Activated CD8-positive, alpha-beta T cell treated with anti-CD3 and anti-CD28 coated beads for 36 hours (primary cell): Measurements from ENCODE around the gene RSPO3. TPM values are rescaled to one million over a fixed set of nuclear protein-coding genes. Genes with fewer than 3 reads are reported as not detected.
"Not testable (repeated sequence)": the region's sequence is repeated elsewhere in the genome, so short reads cannot be mapped to it uniquely, and the experiment has no call there.

ENCODE experiments used
- ATAC-seq: fragments of 200-7000 bp; cut with Tn5 transposase; one replicate; pipeline ENCODE4 v1.10.0; 2021; ENCODE audit warnings: mild to moderate bottlenecking, moderate library complexity
- CTCF ChIA-PET: fragments of 350-600 bp; sonication (Branson Sonifier 250); formaldehyde crosslinking; loops from one replicate; lab custom pipeline; 2021; ENCODE audit warnings: antibody characterized with exemption; lab: Charles Lee
- POLR2A ChIA-PET: fragments of 350-600 bp; sonication (Branson Sonifier 250); formaldehyde crosslinking; loops from one replicate; lab custom pipeline; 2021; ENCODE audit warnings: antibody characterized with exemption; lab: Charles Lee
- DNase-seq: peaks from one replicate; pipeline ENCODE4 v3.0.0-alpha.2; 2020
- H3K27ac Mint-ChIP-seq: one replicate; pipeline ENCODE4 v1.8.0; 2021; ENCODE audit warnings: mild to moderate bottlenecking, mixed read lengths
- H3K27me3 Mint-ChIP-seq: one replicate; pipeline ENCODE4 v1.8.0; 2021; ENCODE audit warnings: mixed read lengths
- H3K36me3 Mint-ChIP-seq: one replicate; pipeline ENCODE4 v1.8.0; 2021; ENCODE audit warnings: low read depth, mixed read lengths
- H3K4me1 Mint-ChIP-seq: one replicate; pipeline ENCODE4 v1.8.0; 2021; ENCODE audit warnings: low read depth, mixed read lengths
- H3K4me3 Mint-ChIP-seq: one replicate; pipeline ENCODE4 v1.8.0; 2021; ENCODE audit warnings: mild to moderate bottlenecking, moderate library complexity, mixed read lengths
- H3K9me3 Mint-ChIP-seq: one replicate; pipeline ENCODE4 v1.8.0; 2021; ENCODE audit warnings: mixed read lengths
- CTCF ChIP-seq: fragments of 200-600 bp; IDR thresholded peaks from one replicate; pipeline ENCODE4 v1.8.0; 2022; ENCODE audit warnings: antibody characterized with exemption, mild to moderate bottlenecking
- intact Hi-C: fragments of 100-400 bp; cut with micrococcal nuclease; formaldehyde crosslinking; loops from one replicate; pipeline ENCODE4 v1.10.0; 2022
- total RNA-seq, 2 experiments: library from RNA; stranded (reverse); gene quantifications; one replicate each; pipeline ENCODE4 v1.2.3, GENCODE V29; 2021

RSPO3 gene
- total RNA-seq, 2 experiments from 2014 or later, result not detected

- Mint-ChIP-seq H3K27me3 (no peaks in the 10 kb centered on the region), H3K4me3 (no peak overlapping the region), H3K27ac (no peak overlapping the region), H3K4me1 (no peaks in the 10 kb centered on the region), H3K9me3 (no peaks in the 10 kb centered on the region), H3K36me3 (no peaks in the 10 kb centered on the region)
- intact Hi-C loops, result no loop called here
- DNase-seq (no peak), ATAC-seq (no peak)
- POLR2A ChIA-PET, result no interaction called here
- CTCF ChIA-PET, result no interaction called here
- TF ChIP-seq CTCF, result no peak
Observed at GRCh38 chr6:127085181-127085580, 33.3 kb upstream of the RSPO3 start.

GRCh38 chr6:127090051-127090450, 28.4 kb upstream of the RSPO3 start:
- Mint-ChIP-seq H3K36me3 (no peaks in the 10 kb centered on the region), H3K4me1 (no peaks in the 10 kb centered on the region), H3K27me3 (no peaks in the 10 kb centered on the region), H3K27ac (no peak overlapping the region), H3K9me3 (no peaks in the 10 kb centered on the region), H3K4me3 (no peak overlapping the region)
- no peak for TF ChIP-seq CTCF
- ChIA-PET POLR2A (no interaction called here), CTCF (no interaction called here)
- DNase-seq (no peak), ATAC-seq (no peak)
- intact Hi-C loops, result no loop called here

DNA sequence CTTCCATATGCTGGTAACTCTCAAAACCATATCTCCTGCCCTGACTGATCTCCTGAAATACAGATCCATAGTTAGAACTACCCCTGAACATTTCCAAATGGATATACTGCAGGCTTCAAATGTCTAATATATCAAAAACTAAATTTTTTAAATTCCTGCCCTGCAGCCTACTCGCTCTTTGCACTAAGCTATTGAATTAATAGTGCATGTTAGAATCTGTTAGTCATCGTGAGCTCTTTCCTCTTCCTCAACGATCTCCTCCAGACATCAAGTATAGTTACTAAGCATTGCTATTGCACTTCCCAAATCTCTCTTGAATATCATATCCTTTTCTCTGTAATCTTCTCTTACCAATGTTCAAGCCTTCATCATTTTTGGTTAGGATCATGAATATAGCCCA, 26.0 kb upstream of the RSPO3 start:
- Mint-ChIP-seq H3K36me3 (no peaks in the 10 kb centered on the region), H3K27ac (no peak overlapping the region), H3K9me3 (no peaks in the 10 kb centered on the region), H3K27me3 (peaks cover 1% of the 10 kb centered on the region), H3K4me1 (no peaks in the 10 kb centered on the region), H3K4me3 (no peak overlapping the region)
- CTCF ChIA-PET, result interaction anchor here (1.3 kb wide), 1 partner anchor 98 kb away, joined by 3 read pairs; no protein-coding TSS in a partner anchor
- no peak for ATAC-seq
- intact Hi-C loops, result no loop called here
- no peak for DNase-seq
- POLR2A ChIA-PET, result no interaction called here
- no peak for TF ChIP-seq CTCF

GRCh38 chr6:127094791-127095190, 23.7 kb upstream of the RSPO3 start:
- no peak for TF ChIP-seq CTCF
- no peak overlapping the region for H3K27ac Mint-ChIP-seq
- peaks cover 1% of the 10 kb centered on the region for H3K27me3 Mint-ChIP-seq
- no peaks in the 10 kb centered on the region for H3K4me1 Mint-ChIP-seq
- intact Hi-C loops, result no loop called here
- ATAC-seq (no peak), DNase-seq (no peak)
- H3K9me3 Mint-ChIP-seq, result no peaks in the 10 kb centered on the region
- no peak overlapping the region for H3K4me3 Mint-ChIP-seq
- ChIA-PET POLR2A (no interaction called here), CTCF (no interaction called here)
- no peaks in the 10 kb centered on the region for H3K36me3 Mint-ChIP-seq

DNA sequence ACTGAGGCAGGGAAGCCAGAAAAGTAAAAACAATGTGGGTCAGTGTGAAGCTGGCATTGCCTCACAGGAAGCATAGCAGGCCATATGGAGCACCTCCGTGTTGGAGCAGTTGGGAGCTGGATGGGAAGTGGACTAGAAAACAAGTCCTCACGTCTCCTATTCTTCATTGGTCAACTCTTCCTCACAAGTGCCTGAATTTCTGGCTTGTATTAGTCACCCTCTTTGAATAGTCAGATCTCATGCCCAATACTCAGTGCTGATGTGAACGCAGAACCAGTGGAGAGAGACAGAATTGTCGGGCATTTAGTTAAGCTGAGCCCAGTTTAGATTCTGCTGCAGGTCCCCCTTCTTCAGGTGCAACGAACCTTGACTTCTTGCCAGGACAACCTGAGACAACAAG, 22.3 kb upstream of the RSPO3 start:
- H3K4me3 Mint-ChIP-seq, result no peak overlapping the region
- H3K9me3 Mint-ChIP-seq, result no peaks in the 10 kb centered on the region
- DNase-seq, result no peak
- no peak overlapping the region for H3K27ac Mint-ChIP-seq
- intact Hi-C loops, result no loop called here
- CTCF ChIA-PET, result no interaction called here
- H3K27me3 Mint-ChIP-seq, result peaks cover 4% of the 10 kb centered on the region
- H3K36me3 Mint-ChIP-seq, result no peaks in the 10 kb centered on the region
- POLR2A ChIA-PET, result no interaction called here
- H3K4me1 Mint-ChIP-seq, result no peaks in the 10 kb centered on the region
- no peak for TF ChIP-seq CTCF
- ATAC-seq, result no peak

- CTCF ChIA-PET, H3K9me3 Mint-ChIP-seq, DNase-seq, H3K36me3 Mint-ChIP-seq, H3K27ac Mint-ChIP-seq, H3K27me3 Mint-ChIP-seq, H3K4me3 Mint-ChIP-seq, H3K4me1 Mint-ChIP-seq, ATAC-seq, intact Hi-C loops, POLR2A ChIA-PET: not testable (repeated sequence)
Observed at GRCh38 chr6:127097442-127097841, 21.0 kb upstream of the RSPO3 start.
